Dermis blood vessel endothelial cell (primary cell): ENCODE data around the gene RUNX3. TPM values are rescaled to one million over a fixed set of nuclear protein-coding genes. Genes with fewer than 3 reads are reported as not detected.

Experiments used
- DNase-seq: peaks from one replicate; pipeline ENCODE4 v3.0.0; 2010
- total RNA-seq: library from RNA; depleted of rRNA; stranded (reverse); fragments of >200 nt; gene quantifications from 2 replicates; pipeline ENCODE4 v1.2.3, GENCODE V29; 2014

The RUNX3 gene
- total RNA-seq, 1 donor from 2014 or later, result not detected

DNA sequence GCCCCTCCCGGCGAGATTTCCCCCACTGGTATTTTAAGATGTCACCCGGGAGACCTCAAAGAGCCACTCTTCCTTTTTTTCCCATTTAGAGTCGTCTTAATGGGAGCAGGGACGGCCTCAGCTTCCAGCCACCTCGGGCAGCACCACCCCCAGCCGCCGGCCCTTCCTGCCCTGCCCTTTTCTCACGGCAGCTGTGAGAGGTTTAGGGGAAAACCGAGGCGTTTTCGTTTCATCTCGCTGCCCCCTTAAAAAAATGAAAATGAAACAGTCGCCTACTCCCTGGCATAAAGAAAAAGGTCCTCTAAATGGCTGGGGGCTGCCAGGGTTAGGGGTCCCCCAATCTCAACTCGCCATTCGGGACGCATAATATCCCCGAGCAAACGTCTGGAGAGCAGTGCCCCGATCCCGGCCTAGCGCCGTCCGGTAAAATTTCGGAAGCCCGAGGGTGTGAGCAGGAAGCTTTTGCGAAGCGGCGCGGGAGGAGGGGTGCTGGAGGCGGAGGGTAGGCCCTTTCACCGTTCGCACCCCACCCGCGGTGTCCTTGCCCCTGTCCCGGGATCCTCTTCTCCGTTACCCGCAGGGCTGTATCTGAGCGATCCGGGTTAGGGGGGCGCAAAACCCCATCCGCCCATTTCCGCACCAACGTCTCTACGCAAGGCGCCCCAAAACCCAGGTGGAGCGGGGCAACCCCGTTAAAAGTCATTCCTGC is 1.2 kb downstream of the RUNX3 start:
- no peak for DNase-seq

DNA sequence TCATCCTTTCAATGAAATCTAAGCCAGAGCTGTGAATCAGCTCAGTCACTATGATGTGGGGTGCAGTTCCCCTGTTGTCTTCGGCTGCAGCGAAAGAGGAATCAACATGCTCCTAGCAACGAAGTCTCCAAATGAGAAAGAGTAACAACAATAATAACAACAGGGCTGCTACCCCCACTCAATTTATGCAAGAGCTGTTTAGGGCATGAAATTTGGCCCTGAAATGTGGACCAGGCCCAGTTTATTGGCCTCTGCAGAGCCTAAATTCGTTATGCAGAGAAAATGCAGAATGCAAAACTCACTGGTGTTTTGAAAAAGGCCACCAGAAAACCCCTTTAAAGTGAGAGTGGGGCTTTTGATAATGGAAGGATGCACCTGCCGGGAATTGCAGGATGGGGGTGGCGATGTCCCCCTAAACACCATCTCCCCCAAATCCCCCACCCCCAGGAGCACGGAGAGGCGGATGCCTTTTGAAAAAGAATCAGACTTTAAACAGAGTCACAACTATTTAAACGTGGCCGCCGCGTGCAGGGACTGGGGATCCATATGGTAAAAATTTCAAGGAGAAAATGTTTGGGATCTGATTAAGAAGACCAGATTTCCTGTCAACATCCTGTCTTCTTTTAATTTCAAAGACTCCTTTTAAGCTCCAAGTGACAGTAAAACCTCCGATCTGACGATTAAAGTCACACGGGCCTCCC is 1.9 kb downstream of the RUNX3 start:
- no peak for DNase-seq

DNA sequence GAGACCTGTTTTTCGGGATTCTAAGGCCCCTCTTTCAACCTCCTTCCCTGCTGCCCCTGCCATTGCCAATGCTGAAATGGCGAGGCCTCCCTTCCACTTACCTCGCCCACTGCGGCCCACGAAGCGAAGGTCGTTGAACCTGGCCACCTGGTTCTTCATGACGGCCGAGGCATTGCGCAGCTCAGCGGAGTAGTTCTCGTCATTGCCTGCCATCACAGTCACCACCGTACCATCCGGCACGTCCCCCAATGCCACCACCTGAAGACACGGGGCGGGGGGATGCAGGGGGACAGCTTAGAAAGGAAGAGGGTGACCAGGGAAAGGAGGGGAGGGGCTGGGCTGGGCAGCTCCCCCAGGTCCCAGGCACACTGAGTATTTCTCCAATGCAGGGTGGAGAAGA is 2.6 kb downstream of the RUNX3 start:
- DNase-seq, result no peak

DNA sequence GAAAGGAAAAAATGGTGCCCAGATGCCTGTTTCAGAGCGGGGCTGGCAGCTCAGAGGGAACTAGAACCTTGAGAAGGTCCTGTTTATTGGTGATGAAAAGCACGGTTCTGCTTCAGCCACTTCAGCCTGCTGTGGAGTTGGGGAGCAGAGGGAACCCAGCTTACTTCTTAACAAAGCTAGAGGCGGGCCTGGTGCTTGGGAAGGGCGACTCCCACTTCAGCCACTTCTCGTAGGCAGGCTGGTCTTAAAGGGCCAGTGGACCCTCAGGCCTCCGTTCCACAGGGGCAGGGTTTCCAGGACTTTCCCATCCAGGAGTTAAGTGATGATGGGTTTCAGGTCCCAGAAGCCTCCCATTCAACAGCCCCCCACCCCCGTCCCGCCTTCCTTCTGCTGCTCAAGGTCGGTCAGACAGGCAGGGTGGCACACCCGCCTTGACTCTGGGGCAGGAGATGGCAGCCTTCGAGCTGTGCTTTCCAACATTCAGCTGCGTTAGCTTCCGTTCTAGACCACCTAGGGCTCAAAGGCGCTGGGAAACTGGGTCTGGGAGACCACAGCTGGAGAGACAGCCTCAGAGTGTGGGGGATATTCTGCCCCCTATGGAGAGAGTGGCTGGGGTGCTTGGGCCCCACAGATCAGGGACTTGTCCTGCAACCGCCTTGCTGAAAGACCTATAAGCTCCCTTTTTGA is 3.4 kb downstream of the RUNX3 start:
- DNase-seq, result peak; percentile 36

DNA sequence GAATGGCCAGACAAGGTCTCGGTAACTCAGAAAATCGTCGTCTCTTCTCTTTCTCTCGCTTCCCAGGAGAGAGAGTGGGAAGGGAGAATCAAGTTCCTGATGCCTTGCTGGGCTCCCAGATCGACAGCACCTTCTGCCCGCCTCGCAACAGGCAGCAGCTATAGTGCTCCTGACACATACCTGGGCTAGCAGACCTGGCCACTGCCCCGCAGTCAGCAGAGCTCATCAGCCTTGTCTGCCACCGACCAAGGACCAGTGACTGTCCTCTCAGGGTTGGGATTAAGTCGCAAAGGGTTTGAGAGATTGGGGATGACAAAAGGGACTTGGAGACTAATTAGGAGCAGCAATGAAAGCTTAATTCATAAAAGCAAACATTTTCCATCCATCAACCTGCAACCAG is 4.1 kb downstream of the RUNX3 start:
- no peak for DNase-seq

DNA sequence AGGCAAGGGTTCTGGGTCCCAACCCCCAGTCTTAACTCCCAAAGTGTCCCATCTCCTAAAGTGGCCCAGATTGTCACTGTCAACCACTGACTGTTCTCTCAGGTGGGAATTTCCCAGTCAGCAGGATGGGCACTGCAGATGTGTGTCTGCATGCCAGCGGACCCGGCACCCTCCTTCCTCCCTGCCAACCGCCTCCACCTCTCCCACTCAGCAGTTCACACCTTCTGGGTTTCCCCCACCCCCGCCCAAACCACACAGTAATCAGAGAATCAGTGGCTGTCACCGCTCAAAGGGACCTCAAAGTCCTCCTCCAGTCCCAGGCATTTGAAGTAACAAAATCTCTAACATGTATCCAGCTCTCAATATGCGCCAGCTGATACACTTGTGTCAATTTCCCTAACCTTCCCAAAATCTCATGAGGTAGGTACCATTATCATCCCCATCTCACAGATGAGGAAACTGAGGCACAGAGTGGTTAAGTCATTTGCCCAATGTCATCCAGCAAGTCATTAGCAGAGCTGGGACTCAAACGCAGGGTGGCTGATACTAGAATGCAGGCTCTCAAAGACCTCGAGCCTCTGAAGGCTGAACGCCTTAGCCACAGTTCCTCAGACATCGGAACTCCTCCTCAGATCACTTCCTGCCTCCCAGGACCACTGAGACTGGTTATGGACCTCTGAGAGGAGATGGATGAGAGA is 4.8 kb downstream of the RUNX3 start:
- no peak for DNase-seq

DNA sequence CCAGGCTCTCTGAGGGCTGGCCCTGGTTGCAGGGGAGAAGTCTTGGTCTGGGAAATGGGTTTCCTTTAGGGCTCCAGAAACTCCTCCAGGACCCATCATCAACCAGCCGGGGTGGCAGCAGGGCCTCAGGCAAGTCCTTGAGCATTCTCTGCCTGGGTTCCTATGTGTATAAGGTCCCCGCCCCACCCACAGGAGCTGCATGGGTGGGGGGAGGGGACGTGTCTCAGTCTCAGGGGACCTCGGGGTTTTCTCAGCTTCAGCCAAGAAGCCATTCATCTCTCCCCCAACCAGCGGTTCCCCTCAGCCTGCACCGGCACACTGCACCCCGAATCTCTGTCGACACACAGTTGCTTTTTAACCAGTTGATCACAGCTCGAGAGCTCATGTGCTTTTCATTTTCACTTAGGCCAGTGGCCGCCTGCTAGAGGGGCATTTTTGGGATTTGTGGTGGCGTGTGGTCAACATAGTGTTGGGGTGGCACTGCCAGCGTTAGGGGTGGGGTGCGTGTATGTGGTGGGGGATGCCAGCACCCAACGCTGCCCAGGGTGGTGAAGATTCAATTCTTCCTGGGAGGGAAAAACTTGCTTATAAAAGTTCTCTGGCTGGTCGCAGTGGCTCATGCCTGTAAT is 6.5 kb downstream of the RUNX3 start:
- no peak for DNase-seq

DNA sequence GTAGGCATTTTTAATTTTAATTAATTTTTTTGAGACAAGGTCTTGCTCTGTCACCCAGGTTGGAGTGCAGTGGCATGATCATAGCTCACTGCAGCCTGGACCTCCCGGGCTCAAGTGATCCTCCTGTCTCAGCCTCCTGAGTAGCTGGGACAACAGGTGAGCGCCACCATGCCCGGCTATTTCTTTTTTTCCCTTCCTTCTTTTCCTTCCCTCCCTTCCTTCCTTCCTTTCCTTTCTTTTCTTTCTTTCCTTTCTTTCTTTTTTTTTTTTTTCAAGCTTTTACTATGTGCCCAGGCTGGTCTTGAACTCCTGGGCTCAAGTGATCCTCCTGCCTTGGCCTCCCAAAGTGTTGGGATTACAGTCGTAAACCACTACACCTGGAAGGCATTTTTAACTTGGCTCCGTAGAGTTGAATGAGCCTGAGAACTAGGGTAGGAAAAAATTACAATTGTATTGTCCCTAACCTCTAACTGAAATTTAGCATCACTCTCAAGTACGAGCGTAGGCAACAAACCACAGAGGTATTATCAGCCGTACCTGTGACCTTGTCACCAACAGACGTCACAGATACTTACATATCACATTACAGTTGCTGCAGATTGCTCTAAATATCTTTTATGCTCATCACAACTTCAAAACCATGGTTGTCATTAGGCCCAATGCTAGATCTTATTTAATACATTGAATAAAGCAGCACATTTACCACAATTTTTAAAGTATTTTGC is 8.0 kb downstream of the RUNX3 start:
- no peak for DNase-seq

DNA sequence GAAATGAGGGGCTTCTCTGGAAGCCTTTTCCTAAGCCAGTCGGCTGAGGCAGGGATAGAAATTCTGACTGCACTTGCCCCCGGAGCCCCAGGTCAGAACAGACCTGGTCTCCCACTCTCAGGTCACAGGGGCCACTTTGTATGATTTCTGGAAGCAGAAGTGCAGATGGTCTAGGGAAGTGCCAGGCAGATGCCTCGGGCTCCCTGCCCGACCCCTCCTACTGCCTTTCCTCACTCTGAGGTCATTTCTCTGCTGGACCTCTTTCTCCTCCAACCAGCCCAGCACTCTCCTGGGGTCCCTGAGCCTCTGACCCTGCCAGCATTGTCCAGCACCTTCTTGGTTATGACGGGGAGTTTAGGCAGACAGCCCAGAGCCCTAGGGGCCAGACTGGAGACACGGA is 8.7 kb downstream of the RUNX3 start:
- no peak for DNase-seq

DNA sequence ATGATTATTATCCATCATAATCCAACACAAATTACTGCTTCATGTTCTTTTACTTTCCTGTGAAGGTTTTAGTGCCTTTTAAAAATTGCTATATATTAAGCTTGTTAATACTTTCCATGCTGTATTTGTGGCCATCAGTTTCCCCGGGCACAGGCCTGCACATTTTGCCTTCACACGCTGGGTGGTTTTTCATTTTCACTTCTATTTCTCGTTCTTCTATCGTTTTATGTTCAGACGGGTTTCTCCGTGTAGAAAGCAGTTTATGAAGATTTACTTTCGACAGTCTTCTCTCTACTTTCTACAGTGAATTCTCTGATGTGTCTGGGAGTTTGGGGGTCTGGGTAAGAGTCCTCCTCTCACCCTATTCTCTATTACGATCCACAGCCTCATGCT is 9.5 kb downstream of the RUNX3 start:
- DNase-seq, result no peak

DNA sequence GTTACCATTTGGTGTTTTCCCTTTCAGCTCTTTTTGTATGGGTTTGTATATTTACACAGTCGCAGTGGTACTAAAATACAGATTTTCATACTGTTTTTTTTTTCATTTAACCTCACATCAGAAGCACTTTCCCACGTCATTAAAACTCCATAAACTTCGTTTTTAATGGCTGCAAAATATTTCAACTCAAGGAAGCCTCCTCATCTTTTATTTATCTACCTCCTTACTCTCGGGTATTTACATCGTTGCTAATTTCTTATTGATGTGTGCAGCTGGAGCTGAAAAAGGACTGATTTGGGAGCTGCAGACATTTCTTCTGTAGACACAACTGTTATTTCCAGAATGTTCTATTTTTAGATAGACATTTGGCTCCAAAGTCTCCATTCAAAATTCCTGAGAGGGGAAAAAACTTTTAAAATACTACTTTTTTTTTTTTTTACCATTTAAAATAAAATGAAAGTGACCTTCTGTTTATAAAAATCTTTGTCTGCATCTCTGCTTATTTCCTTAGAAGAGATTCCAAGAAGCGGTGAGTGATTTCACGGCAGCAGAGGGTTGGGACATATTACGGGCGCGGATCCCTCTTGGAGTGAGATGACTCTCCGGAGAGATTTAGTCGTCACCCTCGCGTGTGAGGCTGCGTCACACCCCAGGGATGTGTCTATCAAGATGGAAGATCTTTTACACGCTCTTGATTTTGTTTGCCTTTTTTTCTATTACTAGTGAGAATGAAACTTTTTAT is 10.1 kb downstream of the RUNX3 start:
- DNase-seq, result no peak

DNA sequence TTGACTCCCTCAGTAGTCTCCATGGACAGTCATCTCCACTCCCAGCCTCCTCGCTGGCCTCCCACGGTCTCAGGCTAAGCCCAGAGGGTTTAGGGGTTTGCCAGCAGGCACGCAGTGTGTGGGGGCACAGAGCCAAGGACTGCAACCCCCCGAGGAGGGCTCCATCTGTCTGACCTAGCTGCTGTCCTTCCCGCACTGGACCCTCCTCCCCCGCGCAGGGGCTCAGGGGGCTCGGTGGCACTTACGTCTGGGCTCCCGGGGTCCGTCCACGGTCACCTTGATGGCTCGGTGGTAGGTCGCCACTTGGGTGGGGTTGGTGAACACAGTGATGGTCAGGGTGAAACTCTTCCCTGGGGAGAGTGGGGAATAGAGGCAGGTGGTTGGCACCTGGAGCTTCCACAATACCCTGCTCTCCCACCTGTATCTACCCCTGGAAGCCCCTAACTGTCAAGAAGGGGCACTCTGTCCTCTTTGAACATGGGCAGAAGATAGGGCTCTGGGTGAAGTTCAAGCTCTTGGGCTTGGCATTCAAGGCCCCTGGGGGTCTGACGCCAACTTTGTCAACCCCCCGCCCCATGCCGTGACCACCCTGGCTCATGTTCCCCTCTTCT is 11.0 kb downstream of the RUNX3 start:
- DNase-seq, result no peak

DNA sequence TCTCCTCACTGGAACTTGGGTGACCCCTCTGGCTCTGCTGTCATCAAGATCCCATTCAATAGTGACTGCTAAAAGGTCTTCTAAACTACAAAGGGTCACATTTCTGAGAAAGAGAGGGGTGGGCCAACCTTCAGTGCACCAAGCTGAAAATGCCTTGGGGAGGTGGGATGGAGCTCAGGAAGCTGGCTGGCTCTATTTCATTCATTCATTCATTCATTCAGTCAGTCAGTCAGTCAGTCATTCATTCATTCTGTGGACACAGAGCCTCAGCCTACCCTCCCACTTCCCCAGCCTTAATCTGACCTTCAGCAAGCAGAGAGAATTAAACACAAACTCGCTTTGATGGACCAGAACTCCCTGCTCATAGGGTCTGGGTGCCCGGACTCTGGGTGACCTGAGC is 11.7 kb downstream of the RUNX3 start:
- no peak for DNase-seq

DNA sequence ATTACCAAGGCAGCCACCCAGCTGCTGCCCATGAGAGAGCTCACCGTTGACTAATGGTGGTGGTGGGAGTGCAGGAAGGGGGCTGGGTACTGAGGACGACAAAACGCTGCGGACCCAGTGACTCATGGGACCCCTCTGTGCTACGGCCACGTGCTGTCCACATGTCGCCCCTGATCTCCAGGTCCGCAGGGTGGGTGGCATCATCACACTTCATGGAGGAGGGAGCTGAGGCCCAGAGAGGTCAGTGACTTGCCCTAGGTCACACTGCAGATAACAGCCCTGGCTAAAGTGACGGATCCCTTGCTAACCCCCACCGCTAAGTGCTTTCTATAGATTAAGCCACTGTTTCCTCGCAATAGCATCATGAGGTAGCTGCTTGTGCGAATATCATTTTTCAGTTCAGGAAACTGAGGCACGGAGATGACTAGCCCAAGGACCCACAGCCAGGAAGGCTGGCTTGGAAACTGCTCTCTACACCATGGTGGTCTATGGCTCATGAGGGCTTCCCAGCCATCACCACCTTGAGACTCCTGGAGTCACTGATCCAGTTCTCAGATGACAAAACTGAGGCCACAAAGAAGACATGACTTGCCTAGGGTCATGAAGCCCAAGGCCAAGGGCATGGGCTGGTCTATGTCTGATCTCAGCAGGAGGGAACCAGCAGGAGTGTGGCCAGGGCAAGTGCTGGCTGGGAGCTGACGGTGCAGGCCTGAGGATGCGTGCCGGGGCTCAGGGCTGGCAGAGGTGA is 12.6 kb downstream of the RUNX3 start:
- DNase-seq, result no peak

DNA sequence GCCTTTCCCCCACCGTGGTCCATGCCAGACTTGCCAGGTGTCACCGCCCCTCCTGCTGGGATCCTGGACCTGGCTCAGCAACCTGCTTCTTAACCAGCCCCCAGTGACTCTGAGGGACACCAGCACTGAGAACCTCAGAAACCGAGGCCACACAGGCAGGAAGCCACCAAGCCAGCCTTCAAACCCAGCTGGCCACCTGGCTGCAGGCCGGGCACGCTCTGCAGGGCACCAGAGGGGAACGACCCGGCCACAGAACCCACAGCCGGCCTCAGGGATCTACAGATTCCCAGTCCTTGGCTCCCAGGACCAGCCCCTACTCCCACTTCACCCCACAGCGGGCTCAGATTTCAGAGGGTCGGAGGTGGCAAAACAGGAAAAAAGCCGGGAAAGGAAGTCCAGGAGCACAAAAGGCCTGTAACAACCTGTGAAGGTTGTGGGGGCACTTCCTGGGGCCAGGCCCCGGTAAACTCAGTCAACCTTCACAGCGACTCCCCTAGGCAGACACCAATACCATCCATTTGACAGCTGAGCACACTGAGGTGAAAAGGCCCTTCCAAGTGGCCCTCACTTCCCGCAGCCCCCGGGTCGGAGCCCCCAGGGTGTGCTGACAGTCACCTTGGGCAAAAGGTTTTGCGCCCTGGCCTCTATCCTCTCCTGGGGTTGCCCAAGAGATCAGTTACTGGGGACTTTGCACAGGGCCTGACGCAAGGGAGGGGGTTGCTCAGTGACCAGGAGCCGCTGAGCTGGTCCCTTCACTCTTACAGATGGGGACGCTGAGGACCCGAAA is 14.1 kb downstream of the RUNX3 start:
- DNase-seq, result no peak

DNA sequence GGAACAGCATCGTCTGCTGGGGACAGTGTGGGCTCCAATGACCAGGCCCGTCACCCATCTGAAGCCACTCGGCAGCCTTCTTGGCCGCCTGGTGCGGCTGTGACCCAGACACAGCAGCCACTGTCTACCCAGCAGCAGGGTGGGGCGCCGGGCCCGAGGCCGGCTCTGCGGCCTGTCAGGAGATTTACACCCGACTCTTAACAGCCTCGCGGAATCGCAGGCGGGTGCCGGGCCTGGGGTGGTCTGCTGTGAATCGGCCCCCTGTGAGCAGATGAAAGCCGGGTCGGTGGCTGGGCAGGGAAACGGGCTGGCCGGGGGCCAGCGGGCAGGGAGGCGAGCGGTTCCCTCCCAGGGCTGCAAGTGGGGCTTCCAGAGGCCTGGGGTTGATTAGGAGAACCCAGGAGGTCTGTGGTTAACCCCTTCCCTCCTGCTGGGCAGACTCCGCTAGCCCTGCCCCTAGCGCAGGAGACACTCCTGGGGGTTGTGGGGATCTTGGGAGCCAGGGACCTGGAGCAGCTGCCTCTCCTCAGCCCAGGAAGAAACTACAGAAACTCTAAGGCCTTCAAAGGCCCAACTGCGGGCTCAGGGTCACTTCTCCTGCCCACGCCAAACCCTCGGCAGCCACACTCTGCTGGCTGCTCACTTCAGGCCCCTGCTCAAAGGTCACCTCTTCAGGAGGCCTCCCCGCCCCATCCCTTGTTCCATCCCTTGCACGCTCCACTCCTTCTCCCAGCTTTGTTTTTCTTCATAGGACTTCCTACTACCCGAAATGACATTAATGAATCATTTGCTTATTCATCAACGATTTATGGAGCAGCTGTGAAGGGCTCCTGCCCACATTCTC is 15.6 kb downstream of the RUNX3 start:
- no peak for DNase-seq

DNA sequence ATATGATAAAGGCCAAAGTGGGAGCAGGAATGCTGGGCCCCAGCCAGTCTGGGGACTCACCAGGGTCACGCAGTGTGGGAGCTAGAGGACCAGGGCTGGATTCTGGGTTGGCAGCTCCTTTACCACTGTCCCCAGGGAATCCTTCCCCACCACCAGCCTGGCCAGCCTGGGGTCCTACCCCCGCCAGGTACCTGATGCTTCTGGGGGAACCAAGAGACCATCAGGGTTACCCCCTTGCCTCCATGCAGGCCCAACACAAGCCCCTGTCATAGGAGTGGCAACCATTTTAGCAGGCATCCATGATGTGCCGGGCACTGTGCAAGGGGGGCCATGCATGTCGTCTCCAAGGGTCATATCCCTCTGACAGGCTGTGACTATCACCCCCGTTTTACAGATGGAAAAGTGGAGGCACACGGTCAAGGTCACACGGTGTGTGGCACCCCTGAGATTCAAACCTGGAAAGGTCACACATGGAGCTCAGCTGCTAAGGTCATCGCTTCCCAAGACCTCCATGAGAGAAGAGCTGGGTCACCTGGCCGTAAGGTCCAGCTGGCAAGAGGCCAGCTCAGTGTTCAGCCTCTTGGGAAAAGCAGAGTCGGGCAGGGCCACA is 16.4 kb downstream of the RUNX3 start:
- no peak for DNase-seq

DNA sequence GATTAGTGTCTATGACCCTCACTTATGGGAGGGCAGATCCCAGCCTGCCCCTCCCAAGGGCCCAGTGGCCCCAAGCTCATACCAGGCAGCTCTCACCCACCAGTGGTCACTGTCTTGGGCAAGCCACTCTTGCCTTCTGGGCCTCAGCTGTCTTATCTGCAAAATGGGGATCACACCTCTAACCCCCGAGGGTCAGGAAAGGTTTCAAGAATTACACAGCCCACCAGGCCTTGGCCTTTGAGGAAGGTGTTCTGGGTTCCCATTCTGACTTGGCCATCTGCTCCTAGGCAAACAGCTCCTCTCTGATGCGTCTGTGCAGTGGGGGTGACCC is 16.8 kb downstream of the RUNX3 start:
- no peak for DNase-seq
